HepG2 (cell line): Measurements from ENCODE around the gene TCOF1. TPM values are rescaled to one million over a fixed set of nuclear protein-coding genes. Genes with fewer than 3 reads are reported as not detected.

ENCODE experiments used
- ATAC-seq: fragments of 200-7000 bp; cut with Tn5 transposase; 3 replicates; pipeline ENCODE4 v1.9.1; 2020; ENCODE audit warnings: mild to moderate bottlenecking, moderate library complexity
- BruUV-seq: library from RNA; stranded (reverse); fragments of 400-500 nt; replicated peaks from 2 replicates; lab custom pipeline; 2021; lab: Mats Ljungman, UMichigan
- CTCF ChIA-PET: fragments of 300-600 bp; formaldehyde crosslinking; extraction: SDS; loops from one replicate; lab custom pipeline; 2021; ENCODE audit warnings: low total read pairs, inconsistent platforms, low intra/inter-chr PET ratio; lab: Yijun Ruan, JAX
- POLR2A ChIA-PET: fragments of 350-600 bp; sonication (Branson Sonifier 250); formaldehyde crosslinking; loops from one replicate; lab custom pipeline; 2020; ENCODE audit warnings: antibody characterized with exemption, inconsistent platforms; lab: Yijun Ruan, JAX
- DNase-seq: peaks from one replicate; pipeline ENCODE4 v3.0.0-alpha.2; 2015; ENCODE audit warnings: low spot score
- FAIRE-seq: peaks from 3 replicates; lab custom pipeline; 2011; peaks lifted over from hg19 to GRCh38; lab: Jason Lieb, UNC
- H2AFZ ChIP-seq: one replicate; pipeline ENCODE4 v1.6.1; 2011; ENCODE audit warnings: low read length, inconsistent platforms
- H3K27ac ChIP-seq: fragments of 300-600 bp; 3 replicates; pipeline ENCODE4 v1.8.0; 2011; ENCODE audit warnings: mixed run types, mild to moderate bottlenecking, mixed read lengths, low read length, inconsistent platforms; ENCODE audit not compliant: insufficient read depth; ENCODE audit errors: extremely low read length
- H3K27me3 ChIP-seq, 2 experiments: fragments of 200-600 bp in 1 of 2; 2 replicates in 1 of 2; 3 replicates in 1 of 2; pipeline versions ENCODE4 v1.6.0 to v1.8.0; 2011; ENCODE audit warnings: low read length in 2 of 2, mild to moderate bottlenecking in 2 of 2, moderate library complexity in 2 of 2, inconsistent platforms in 1 of 2; ENCODE audit not compliant: insufficient read depth in 2 of 2, control insufficient read depth in 1 of 2
- H3K36me3 ChIP-seq, 2 experiments: fragments of 200-600 bp in 1 of 2; replicated peaks in 1 of 2; 2 replicates in 1 of 2; 3 replicates in 1 of 2; pipeline versions ENCODE4 v1.5.1 to v1.8.0; 2011; ENCODE audit warnings: low read length in 2 of 2, inconsistent platforms in 1 of 2; ENCODE audit not compliant: insufficient read depth in 2 of 2, control insufficient read depth in 1 of 2
- H3K4me1 ChIP-seq: 2 replicates; pipeline ENCODE4 v1.5.1; 2012; ENCODE audit warnings: low read length, inconsistent platforms; ENCODE audit not compliant: insufficient read depth
- H3K4me2 ChIP-seq: 2 replicates; pipeline ENCODE4 v1.6.0; 2011; ENCODE audit warnings: low read depth, low read length, inconsistent platforms
- H3K4me3 ChIP-seq, 3 experiments: fragments of 200-600 bp in 1 of 3; sonication (generic), shearing (Covaris generic) in 1 of 3; replicated peaks in 1 of 3; 2 replicates each; pipeline ENCODE4 v1.5.1; 2011 to 2016; ENCODE audit warnings: low read length in 3 of 3, inconsistent platforms in 2 of 3, low read depth in 2 of 3, mild to moderate bottlenecking in 2 of 3, control low read depth in 1 of 3, mixed read lengths in 1 of 3; ENCODE audit not compliant: insufficient read depth in 1 of 3
- H3K79me2 ChIP-seq: one replicate; pipeline ENCODE4 v1.6.1; 2011; ENCODE audit warnings: low read length, inconsistent platforms; ENCODE audit not compliant: insufficient read depth
- H3K9ac ChIP-seq: 2 replicates; pipeline ENCODE4 v1.6.0; 2011; ENCODE audit warnings: mild to moderate bottlenecking, low read depth, low read length, inconsistent platforms; ENCODE audit not compliant: insufficient read depth
- H3K9me3 ChIP-seq: 2 replicates; pipeline ENCODE4 v1.5.1; 2012; ENCODE audit warnings: mild to moderate bottlenecking, low read length
- H4K20me1 ChIP-seq: 2 replicates; pipeline ENCODE4 v1.6.0; 2011; ENCODE audit warnings: inconsistent platforms, mild to moderate bottlenecking, low read length, moderate library complexity; ENCODE audit not compliant: insufficient read depth
- CENPX ChIP-seq: sonication (generic); formaldehyde crosslinking; IDR thresholded peaks from 2 replicates; pipeline ENCODE4 v1.9.0; 2021; ENCODE audit warnings: mild to moderate bottlenecking, missing genetic modification reagents, moderate library complexity
- ETS1 ChIP-seq: sonication (generic); formaldehyde crosslinking; IDR thresholded peaks from 2 replicates; pipeline ENCODE4 v1.4.0; 2020; ENCODE audit warnings: missing genetic modification reagents
- HNRNPH1 ChIP-seq: fragments of 200-400 bp; formaldehyde crosslinking; optimal IDR thresholded peaks from 2 replicates; pipeline ENCODE3; 2017; ENCODE audit warnings: mild to moderate bottlenecking, low read depth, low read length
- KDM5B ChIP-seq: sonication (generic); formaldehyde crosslinking; IDR thresholded peaks from 2 replicates; pipeline ENCODE4 v1.4.0; 2020; ENCODE audit warnings: missing genetic modification reagents, mild to moderate bottlenecking, borderline replicate concordance
- PRMT3 ChIP-seq: sonication (generic); formaldehyde crosslinking; IDR thresholded peaks from 2 replicates; pipeline ENCODE4 v1.8.1; 2022; ENCODE audit warnings: low read depth, mild to moderate bottlenecking, moderate library complexity, missing genetic modification reagents, borderline replicate concordance
- REPIN1 ChIP-seq: sonication (generic); formaldehyde crosslinking; IDR thresholded peaks from 2 replicates; pipeline ENCODE4 v1.8.0; 2022; ENCODE audit warnings: missing genetic modification reagents, low read depth, mild to moderate bottlenecking, borderline replicate concordance
- SATB2 ChIP-seq: sonication (generic); formaldehyde crosslinking; IDR thresholded peaks from 2 replicates; pipeline ENCODE4 v1.5.0; 2020; ENCODE audit warnings: missing genetic modification reagents
- SPEN ChIP-seq: sonication (generic); formaldehyde crosslinking; IDR thresholded peaks from 2 replicates; pipeline ENCODE4 v1.5.1; 2020; ENCODE audit warnings: low read depth, mild to moderate bottlenecking, missing genetic modification reagents
- YEATS2 ChIP-seq: sonication (generic); formaldehyde crosslinking; IDR thresholded peaks from 2 replicates; pipeline ENCODE4 v1.4.0; 2020; ENCODE audit warnings: missing genetic modification reagents, borderline replicate concordance
- ZBTB43 ChIP-seq: sonication (generic); formaldehyde crosslinking; conservative IDR thresholded peaks from 2 replicates; pipeline ENCODE4 v1.4.0; 2020; ENCODE audit warnings: missing genetic modification reagents
- ZFP90 ChIP-seq: sonication (generic); formaldehyde crosslinking; IDR thresholded peaks from 2 replicates; pipeline ENCODE4 v1.8.0; 2022; ENCODE audit warnings: missing genetic modification reagents, mild to moderate bottlenecking, inconsistent platforms, borderline replicate concordance
- ZNF567 ChIP-seq: sonication (generic); formaldehyde crosslinking; IDR thresholded peaks from 2 replicates; pipeline ENCODE4 v1.8.1; 2023; ENCODE audit warnings: mild to moderate bottlenecking, missing genetic modification reagents, borderline replicate concordance
- ZNF570 ChIP-seq: sonication (generic); formaldehyde crosslinking; IDR thresholded peaks from 2 replicates; pipeline ENCODE4 v1.4.0; 2020; ENCODE audit warnings: mild to moderate bottlenecking, missing genetic modification reagents, borderline replicate concordance
- WGBS: methylation state at CpG from one replicate; pipeline ENCODE4 v1.1.6; 2017; ENCODE audit warnings: low lambda C conversion rate; 5-methylcytosine and 5-hydroxymethylcytosine counted together
- in situ Hi-C: cut with HindIII; loops from 2 replicates; pipeline ENCODE4 v1.10.0; 2017; ENCODE audit warnings: low pct_unique_long_range_greater_than_20kb; ENCODE audit not compliant: extremely low pct_ligation_motif_present
- intact Hi-C: fragments of 100-400 bp; cut with micrococcal nuclease; formaldehyde crosslinking; loops from one replicate; pipeline ENCODE4 v1.10.0; 2022; ENCODE audit not compliant: unreplicated experiment
- polyA plus RNA-seq, 8 experiments: library from polyadenylated mRNA; depleted of rRNA in 3 of 8; stranded (reverse) in 7 of 8; unstranded in 1 of 8; fragments of >200 nt; fragmentation: Illumina TruSeq in 4 of 8; extraction: Trizol in 4 of 8; gene quantifications; 2 replicates each; pipeline versions ENCODE4 v1.2.1 to v1.2.3, GENCODE V29; 2011 to 2016; ENCODE audit warnings: low read depth in 4 of 8, missing spikeins in 1 of 8, mixed read lengths in 1 of 8; ENCODE audit not compliant: insufficient read depth in 1 of 8
- total RNA-seq, 5 experiments: library from RNA; depleted of rRNA; stranded (reverse); fragments of >200 nt; fragmentation: Illumina TruSeq; extraction: Trizol; gene quantifications; 2 replicates each; pipeline ENCODE4 v1.2.3, GENCODE V29; 2016; ENCODE audit warnings: low read depth in 1 of 5
- TF ChIP-seq, protein P1 (sequence below): sonication (generic); formaldehyde crosslinking; IDR thresholded peaks from 2 replicates; pipeline ENCODE4 v1.9.0; 2021; ENCODE audit warnings: missing genetic modification reagents, borderline replicate concordance
- TF ChIP-seq, protein P2 (sequence below): IDR thresholded peaks from 2 replicates; pipeline ENCODE4 v1.6.1; 2012; ENCODE audit warnings: inconsistent platforms

Gene TCOF1
- total and polyA plus RNA-seq, 2 of the 13 experiments (the other 11 are each of a cell fraction or from before 2014, with no cell fraction given), result 10.1 to 41.6 TPM

- POLR2A ChIA-PET, result interaction anchor here (1.1 to 3.7 kb wide), 3 partner anchors 12 to 30 kb away, joined by 4 to 11 read pairs (median 9); partner anchors contain the start of gene CD74
- Histone ChIP-seq H3K27me3 (no peaks in the 10 kb centered on the region), H4K20me1 (no peaks in the 10 kb centered on the region), H3K36me3 (peaks cover 27 to 71% of the 10 kb centered on the region in 2 experiments; a peak in 4 of 5 replicates), H2AFZ (no peak overlapping the region), H3K9ac (no peak overlapping the region), H3K9me3 (no peaks in the 10 kb centered on the region), H3K4me2 (no peak overlapping the region), H3K4me3 (no peak overlapping the region), H3K79me2 (no peaks in the 10 kb centered on the region), H3K27ac (no peak overlapping the region), H3K4me1 (no peaks in the 10 kb centered on the region)
- ATAC-seq (peak; percentile 71), DNase-seq (no peak), FAIRE-seq (no peak)
- no TSS peak for BruUV-seq
- intact Hi-C loops, result loop anchor here (1.0 kb wide), 1 partner anchor 37 kb away; no protein-coding TSS in a partner anchor
- CTCF ChIA-PET, result interaction anchor here (3.5 kb wide), 1 partner anchor 37 kb away, joined by 27 read pairs; no protein-coding TSS in a partner anchor
- in situ Hi-C loops, result loop anchor here (5.0 kb wide), 1 partner anchor 38 kb away; no protein-coding TSS in a partner anchor
- WGBS, result 88% methylated on average over 10 of the region's 12 CpGs
- TF ChIP-seq ZFP90 (CRISPR knock-in tag), result no peak
- no peak for TF ChIP-seq SPEN
- no peak for TF ChIP-seq KDM5B (CRISPR knock-in tag)
- no peak for TF ChIP-seq ETS1
- no peak for TF ChIP-seq REPIN1 (CRISPR knock-in tag)
- TF ChIP-seq ZNF570 (CRISPR knock-in tag), result no peak
- no peak for TF ChIP-seq HNRNPH1
- no peak for TF ChIP-seq ZNF567 (CRISPR knock-in tag)
- no peak for TF ChIP-seq CENPX (CRISPR knock-in tag)
- no peak for TF ChIP-seq SATB2 (CRISPR knock-in tag)
- no peak for TF ChIP-seq YEATS2 (CRISPR knock-in tag)
- no peak for TF ChIP-seq PRMT3
- no peak for TF ChIP-seq ZBTB43 (CRISPR knock-in tag)
- TF ChIP-seq, protein P1, sequence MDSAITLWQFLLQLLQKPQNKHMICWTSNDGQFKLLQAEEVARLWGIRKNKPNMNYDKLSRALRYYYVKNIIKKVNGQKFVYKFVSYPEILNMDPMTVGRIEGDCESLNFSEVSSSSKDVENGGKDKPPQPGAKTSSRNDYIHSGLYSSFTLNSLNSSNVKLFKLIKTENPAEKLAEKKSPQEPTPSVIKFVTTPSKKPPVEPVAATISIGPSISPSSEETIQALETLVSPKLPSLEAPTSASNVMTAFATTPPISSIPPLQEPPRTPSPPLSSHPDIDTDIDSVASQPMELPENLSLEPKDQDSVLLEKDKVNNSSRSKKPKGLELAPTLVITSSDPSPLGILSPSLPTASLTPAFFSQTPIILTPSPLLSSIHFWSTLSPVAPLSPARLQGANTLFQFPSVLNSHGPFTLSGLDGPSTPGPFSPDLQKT (CRISPR knock-in tag), result no peak
- TF ChIP-seq, protein P2, sequence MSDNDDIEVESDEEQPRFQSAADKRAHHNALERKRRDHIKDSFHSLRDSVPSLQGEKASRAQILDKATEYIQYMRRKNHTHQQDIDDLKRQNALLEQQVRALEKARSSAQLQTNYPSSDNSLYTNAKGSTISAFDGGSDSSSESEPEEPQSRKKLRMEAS, result no peak
Measured at GRCh38 chr5:150398722-150399523, 41.4 kb downstream of the TCOF1 start.
